ENCODE results near the gene NSD2.
"Not testable (repeated sequence)": the region's sequence is repeated elsewhere in the genome, so short reads cannot be mapped to it uniquely, and the experiment has no call there.

The NSD2 gene

GRCh38 chr4:2021358-2022018, 150.3 kb downstream of the NSD2 start:
- not testable (repeated sequence) for H3K9me3 ChIP-seq (ENCODE audit: control insufficient read depth, low read length); H3K36me3 ChIP-seq (ENCODE audit: control insufficient read depth in 1 of 2, insufficient read depth in 2 of 2, low read depth in 1 of 2, low read length in 2 of 2); H3K4ac ChIP-seq (ENCODE audit: low read depth in 1 of 2, low read length in 2 of 2); H2BK5ac ChIP-seq (ENCODE audit: low read depth, low read length, poor library complexity, severe bottlenecking); H3K9ac ChIP-seq (ENCODE audit: low read length); H2BK120ac ChIP-seq (ENCODE audit: low read depth, low read length); H3K14ac ChIP-seq (ENCODE audit: low read length in 2 of 2); H4K91ac ChIP-seq (ENCODE audit: low read length); H4K8ac ChIP-seq (ENCODE audit: low read length); H3K4me3 ChIP-seq (ENCODE audit: insufficient read depth in 1 of 2, low read depth in 1 of 2, low read length in 2 of 2); H2AFZ ChIP-seq (ENCODE audit: low read depth, low read length); H2AK5ac ChIP-seq (ENCODE audit: low read length, severe bottlenecking); H3K79me1 ChIP-seq (replicated peaks; ENCODE audit: low read length, poor library complexity, severe bottlenecking); H2BK15ac ChIP-seq (ENCODE audit: low read depth, poor library complexity, severe bottlenecking); H3K4me1 ChIP-seq (ENCODE audit: control insufficient read depth, insufficient read depth, low read depth, low read length); H3K27ac ChIP-seq (ENCODE audit: low read length, poor library complexity, severe bottlenecking); H2BK12ac ChIP-seq (ENCODE audit: low read length in 2 of 2); H3K4me2 ChIP-seq (ENCODE audit: low read length, poor library complexity, severe bottlenecking); H3K23ac ChIP-seq (ENCODE audit: low read length in 2 of 2); H3K18ac ChIP-seq (ENCODE audit: low read depth in 1 of 2, low read length in 2 of 2)
- peaks cover 37 to 48% of the 10 kb centered on the region in 2 experiments for H3K27me3 ChIP-seq (ENCODE audit: control insufficient read depth in 1 of 2, insufficient read depth in 1 of 2, low read length in 2 of 2)
- peak; percentile 55 for DNase-seq
- 32% methylated on average over 14 of the region's 15 CpGs for WGBS

- Histone ChIP-seq H3K4me3 (ENCODE audit: insufficient read depth in 1 of 2, low read depth in 1 of 2, low read length in 2 of 2) (no peak overlapping the region), H3K4me1 (ENCODE audit: control insufficient read depth, insufficient read depth, low read depth, low read length) (peaks cover 2% of the 10 kb centered on the region), H3K23ac (ENCODE audit: low read length in 2 of 2) (no peak overlapping the region), H3K4me2 (ENCODE audit: low read length, poor library complexity, severe bottlenecking) (no peak overlapping the region), H2AK5ac (ENCODE audit: low read length, severe bottlenecking) (no peak overlapping the region), H3K18ac (ENCODE audit: low read depth in 1 of 2, low read length in 2 of 2) (no peak overlapping the region), H3K9me3 (ENCODE audit: control insufficient read depth, low read length) (no peaks in the 10 kb centered on the region), H2BK15ac (ENCODE audit: low read depth, poor library complexity, severe bottlenecking) (no peak overlapping the region), H3K79me1 (replicated peaks; ENCODE audit: low read length, poor library complexity, severe bottlenecking) (no peaks in the 10 kb centered on the region), H2BK120ac (ENCODE audit: low read depth, low read length) (no peak overlapping the region), H4K8ac (ENCODE audit: low read length) (no peak overlapping the region), H2AFZ (ENCODE audit: low read depth, low read length) (no peak overlapping the region), H4K91ac (ENCODE audit: low read length) (no peak overlapping the region), H3K36me3 (ENCODE audit: control insufficient read depth in 1 of 2, insufficient read depth in 2 of 2, low read depth in 1 of 2, low read length in 2 of 2) (no peaks in the 10 kb centered on the region), H3K4ac (ENCODE audit: low read depth in 1 of 2, low read length in 2 of 2) (no peak overlapping the region), H2BK5ac (ENCODE audit: low read depth, low read length, poor library complexity, severe bottlenecking) (no peak overlapping the region), H3K14ac (ENCODE audit: low read length in 2 of 2) (no peak overlapping the region), H3K9ac (ENCODE audit: low read length) (no peak overlapping the region), H3K27ac (ENCODE audit: low read length, poor library complexity, severe bottlenecking) (no peak overlapping the region), H3K27me3 (ENCODE audit: control insufficient read depth in 1 of 2, insufficient read depth in 1 of 2, low read length in 2 of 2) (peaks cover 34 to 43% of the 10 kb centered on the region in 2 experiments), H2BK12ac (ENCODE audit: low read length in 2 of 2) (no peak overlapping the region)
- no peak for DNase-seq
Measured at GRCh38 chr4:2024683-2025082, 153.5 kb downstream of the NSD2 start.

- DNase-seq, result no peak
- Histone ChIP-seq H3K14ac (ENCODE audit: low read length in 2 of 2) (no peak overlapping the region), H3K23ac (ENCODE audit: low read length in 2 of 2) (no peak overlapping the region), H4K8ac (ENCODE audit: low read length) (no peak overlapping the region), H3K4ac (ENCODE audit: low read depth in 1 of 2, low read length in 2 of 2) (no peak overlapping the region), H2AFZ (ENCODE audit: low read depth, low read length) (no peak overlapping the region), H2BK120ac (ENCODE audit: low read depth, low read length) (no peak overlapping the region), H3K36me3 (ENCODE audit: control insufficient read depth in 1 of 2, insufficient read depth in 2 of 2, low read depth in 1 of 2, low read length in 2 of 2) (no peaks in the 10 kb centered on the region), H3K4me2 (ENCODE audit: low read length, poor library complexity, severe bottlenecking) (no peak overlapping the region), H3K79me1 (replicated peaks; ENCODE audit: low read length, poor library complexity, severe bottlenecking) (no peaks in the 10 kb centered on the region), H2BK5ac (ENCODE audit: low read depth, low read length, poor library complexity, severe bottlenecking) (no peak overlapping the region), H3K9me3 (ENCODE audit: control insufficient read depth, low read length) (no peaks in the 10 kb centered on the region), H2BK12ac (ENCODE audit: low read length in 2 of 2) (no peak overlapping the region), H3K4me1 (ENCODE audit: control insufficient read depth, insufficient read depth, low read depth, low read length) (peaks cover 2% of the 10 kb centered on the region), H3K27ac (ENCODE audit: low read length, poor library complexity, severe bottlenecking) (no peak overlapping the region), H2BK15ac (ENCODE audit: low read depth, poor library complexity, severe bottlenecking) (no peak overlapping the region), H3K27me3 (ENCODE audit: control insufficient read depth in 1 of 2, insufficient read depth in 1 of 2, low read length in 2 of 2) (peaks cover 33 to 47% of the 10 kb centered on the region in 2 experiments), H3K4me3 (ENCODE audit: insufficient read depth in 1 of 2, low read depth in 1 of 2, low read length in 2 of 2) (no peak overlapping the region), H4K91ac (ENCODE audit: low read length) (no peak overlapping the region), H3K9ac (ENCODE audit: low read length) (no peak overlapping the region), H3K18ac (ENCODE audit: low read depth in 1 of 2, low read length in 2 of 2) (no peak overlapping the region), H2AK5ac (ENCODE audit: low read length, severe bottlenecking) (no peak overlapping the region)
Measured at GRCh38 chr4:2025817-2026216, 154.6 kb downstream of the NSD2 start.

GRCh38 chr4:2027120-2027519, 155.9 kb downstream of the NSD2 start:
- not testable (repeated sequence) for DNase-seq; H3K4ac ChIP-seq (ENCODE audit: low read depth in 1 of 2, low read length in 2 of 2); H4K8ac ChIP-seq (ENCODE audit: low read length); H2BK5ac ChIP-seq (ENCODE audit: low read depth, low read length, poor library complexity, severe bottlenecking); H2BK120ac ChIP-seq (ENCODE audit: low read depth, low read length); H2AK5ac ChIP-seq (ENCODE audit: low read length, severe bottlenecking); H3K36me3 ChIP-seq (ENCODE audit: control insufficient read depth in 1 of 2, insufficient read depth in 2 of 2, low read depth in 1 of 2, low read length in 2 of 2); H3K27ac ChIP-seq (ENCODE audit: low read length, poor library complexity, severe bottlenecking); H3K18ac ChIP-seq (ENCODE audit: low read depth in 1 of 2, low read length in 2 of 2); H4K91ac ChIP-seq (ENCODE audit: low read length); H3K79me1 ChIP-seq (replicated peaks; ENCODE audit: low read length, poor library complexity, severe bottlenecking); H2BK12ac ChIP-seq (ENCODE audit: low read length in 2 of 2); H3K23ac ChIP-seq (ENCODE audit: low read length in 2 of 2); H3K4me2 ChIP-seq (ENCODE audit: low read length, poor library complexity, severe bottlenecking); H3K4me3 ChIP-seq (ENCODE audit: insufficient read depth in 1 of 2, low read depth in 1 of 2, low read length in 2 of 2); H2BK15ac ChIP-seq (ENCODE audit: low read depth, poor library complexity, severe bottlenecking); H3K4me1 ChIP-seq (ENCODE audit: control insufficient read depth, insufficient read depth, low read depth, low read length); H3K9ac ChIP-seq (ENCODE audit: low read length); H3K14ac ChIP-seq (ENCODE audit: low read length in 2 of 2); H3K9me3 ChIP-seq (ENCODE audit: control insufficient read depth, low read length); H2AFZ ChIP-seq (ENCODE audit: low read depth, low read length)
- peaks cover 24 to 38% of the 10 kb centered on the region in 2 experiments for H3K27me3 ChIP-seq (ENCODE audit: control insufficient read depth in 1 of 2, insufficient read depth in 1 of 2, low read length in 2 of 2)
- WGBS, result 89% methylated on average over 4 of the region's 4 CpGs
